ENCODE results near the gene RAET1G.

The RAET1G gene

DNA sequence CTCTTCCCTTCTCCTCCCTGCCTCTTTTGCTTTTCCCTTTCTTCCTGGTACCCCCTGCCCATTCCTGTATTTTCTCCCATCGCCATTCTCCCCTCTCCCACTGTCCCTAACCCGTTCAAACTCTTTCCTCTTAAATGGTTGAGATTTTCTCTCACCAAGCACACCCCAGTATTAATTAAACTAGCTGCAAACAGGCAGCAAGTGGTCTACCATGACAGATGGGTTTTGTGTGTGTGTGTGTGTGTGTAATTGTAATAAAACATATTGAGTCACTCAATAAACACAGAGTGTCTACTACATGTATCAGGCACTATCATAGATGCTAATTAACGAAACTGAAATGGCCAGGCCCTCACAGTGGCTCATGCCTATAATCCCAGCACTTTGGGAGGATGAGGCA, 31.7 kb downstream of the RAET1G start:
- DNase-seq: peak; percentile 20

DNA sequence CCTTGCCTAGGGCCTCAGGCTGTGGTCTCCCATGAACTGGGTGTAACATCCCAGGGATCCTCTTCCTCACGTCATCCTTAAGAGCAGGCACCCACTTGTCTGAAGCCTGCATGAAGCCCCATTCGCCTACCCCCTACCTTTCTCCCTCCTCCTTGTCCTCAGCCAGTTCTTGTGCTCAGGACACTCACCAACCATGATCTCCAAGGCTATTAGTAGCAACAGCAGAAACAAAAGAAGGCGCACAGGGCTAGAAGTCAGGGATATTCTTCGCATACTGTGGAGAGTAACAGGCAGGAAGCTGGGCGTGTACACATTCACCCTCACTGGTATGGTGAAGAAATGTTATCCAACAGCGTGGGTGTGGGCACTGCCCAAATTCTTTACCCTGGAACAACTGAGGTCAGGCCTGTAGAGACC, 32.3 kb downstream of the RAET1G start:
- DNase-seq: no peak

DNA sequence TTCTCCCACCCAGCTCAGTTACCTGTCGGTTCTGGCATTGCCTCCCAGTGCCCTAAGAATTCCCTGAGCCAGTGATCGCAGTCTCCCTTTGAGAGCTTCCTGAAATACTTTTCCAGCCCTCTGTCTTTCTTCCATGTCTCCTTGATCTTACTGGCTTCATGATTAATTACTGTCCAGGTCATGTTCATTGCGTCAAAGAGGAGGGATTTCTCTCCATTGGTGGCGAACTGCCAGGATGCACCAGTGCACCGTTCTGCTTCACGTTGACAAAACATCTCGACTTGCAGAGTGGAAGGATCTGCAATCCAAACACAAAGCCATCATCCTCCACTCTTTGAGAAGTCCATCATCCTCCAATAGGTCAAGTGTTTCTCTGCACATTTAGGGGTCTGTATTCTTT, 33.6 kb downstream of the RAET1G start:
- no peak for DNase-seq

GRCh38 chr6:149888659-149889058, 34.3 kb downstream of the RAET1G start:
- no peak for DNase-seq

DNA sequence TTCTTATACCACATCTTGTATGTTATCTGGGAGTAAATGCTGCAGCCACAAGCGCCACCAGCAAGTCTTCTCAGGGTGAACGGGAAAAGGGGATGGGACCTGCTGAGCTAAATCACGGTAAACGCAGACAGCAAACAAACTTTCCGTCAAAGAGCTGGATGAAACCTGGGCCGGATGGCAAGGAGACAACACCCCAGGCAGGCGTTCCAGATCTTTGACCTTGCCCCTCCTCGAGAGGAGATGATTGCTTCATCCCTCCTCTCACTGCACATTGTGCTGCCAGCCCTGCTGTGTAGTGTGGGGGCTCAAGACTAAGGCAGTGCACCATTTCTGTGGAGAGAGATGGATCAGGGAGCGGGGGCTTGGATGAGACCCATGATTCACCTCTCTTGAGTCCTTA, 34.8 kb downstream of the RAET1G start:
- no peak for DNase-seq

DNA sequence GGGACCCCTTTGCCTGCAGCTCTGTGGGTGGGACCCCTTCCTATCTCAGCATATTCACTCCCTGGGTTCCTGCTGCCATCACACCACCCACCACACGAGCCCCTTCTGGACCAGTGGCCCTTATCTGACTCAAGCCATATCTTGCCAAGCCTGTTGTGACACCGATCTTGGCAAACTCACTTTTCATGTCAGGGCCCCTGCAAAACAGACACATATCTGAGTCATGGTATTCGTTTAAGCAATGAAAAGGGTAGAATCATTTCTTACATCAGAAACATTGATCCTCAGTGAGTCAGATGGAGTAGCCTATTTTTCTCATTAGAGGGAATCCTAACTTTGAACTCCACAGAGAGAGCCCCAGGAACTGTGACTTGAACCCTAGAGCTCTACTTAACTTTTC, 35.6 kb downstream of the RAET1G start:
- no peak for DNase-seq

DNA sequence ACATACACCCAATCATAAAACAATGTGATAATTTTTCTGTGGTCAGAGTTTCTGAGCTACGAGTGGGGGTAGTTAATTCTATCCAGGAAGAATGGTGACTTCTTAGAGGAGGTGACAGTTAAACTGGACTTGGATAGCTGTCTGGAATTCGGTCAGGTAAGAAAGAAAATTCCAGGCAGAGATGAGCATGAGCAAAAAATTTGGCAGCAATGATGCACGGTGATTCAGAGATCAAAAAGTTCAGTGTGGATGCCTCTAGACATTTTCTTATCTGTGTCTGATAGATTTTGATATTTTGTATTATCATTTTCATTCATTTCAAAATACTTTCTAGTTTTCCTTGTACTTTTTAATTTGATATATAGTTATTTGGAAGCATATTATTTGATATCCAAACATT, 37.0 kb downstream of the RAET1G start:
- DNase-seq: no peak

GRCh38 chr6:149884617-149885016, 38.3 kb downstream of the RAET1G start:
- DNase-seq: no peak

DNA sequence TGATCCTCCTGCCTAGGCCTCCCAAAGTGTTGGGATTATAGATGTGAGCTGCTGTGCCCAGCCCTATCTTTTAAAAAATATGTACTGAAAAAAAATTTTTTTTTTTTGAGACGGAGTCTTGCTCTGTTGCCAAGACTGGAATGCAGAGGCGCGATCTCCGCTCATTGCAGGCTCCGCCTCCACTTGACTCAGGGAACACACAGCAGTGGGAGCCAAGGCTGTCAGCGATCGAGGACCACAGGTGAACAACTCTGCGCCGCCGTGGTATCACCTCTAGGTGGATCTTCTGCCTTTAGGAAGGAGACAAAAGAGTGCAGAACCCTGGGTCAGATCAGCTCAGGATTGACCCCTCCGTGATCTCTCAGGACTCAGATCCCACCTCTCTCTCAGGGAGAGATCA, 38.7 kb downstream of the RAET1G start:
- peak; percentile 71 for DNase-seq

- no peak for DNase-seq
Observed at GRCh38 chr6:149881860-149882259, 41.1 kb downstream of the RAET1G start.

DNA sequence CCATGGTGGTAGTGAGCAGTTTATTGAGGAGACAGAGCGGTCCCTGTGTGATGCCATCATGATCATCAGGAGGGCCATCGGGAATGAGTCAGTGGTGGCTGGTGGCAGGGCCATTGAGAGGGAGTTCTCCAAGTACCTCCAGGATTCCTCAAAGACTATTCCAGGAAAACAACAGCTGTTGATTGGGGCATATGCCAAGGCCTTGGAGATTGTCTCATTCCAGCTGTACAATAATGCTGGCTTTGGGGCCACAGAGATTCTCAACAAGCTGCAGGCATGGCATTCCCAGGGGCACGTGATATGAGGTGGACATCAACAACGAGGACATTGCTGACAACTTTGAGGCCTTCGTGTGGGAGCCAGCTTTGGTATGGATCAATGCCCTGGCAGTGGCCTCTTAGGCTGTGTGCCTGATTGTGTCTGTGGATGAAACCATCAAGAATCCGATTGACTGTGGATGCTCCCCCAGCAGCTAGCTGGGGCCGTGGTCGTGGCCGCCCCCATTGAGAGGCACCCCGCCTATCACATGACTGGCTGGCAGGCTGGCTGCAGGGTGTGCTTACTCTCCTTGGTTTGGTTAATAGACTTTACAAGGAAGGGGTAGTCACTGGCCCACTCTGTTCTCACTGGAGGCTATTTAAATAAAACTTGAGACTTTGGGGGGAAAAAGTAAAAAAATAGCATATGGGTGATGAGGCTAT, 41.7 kb downstream of the RAET1G start:
- DNase-seq: no peak

GRCh38 chr6:149877659-149878058, 45.3 kb downstream of the RAET1G start:
- no peak for DNase-seq

DNA sequence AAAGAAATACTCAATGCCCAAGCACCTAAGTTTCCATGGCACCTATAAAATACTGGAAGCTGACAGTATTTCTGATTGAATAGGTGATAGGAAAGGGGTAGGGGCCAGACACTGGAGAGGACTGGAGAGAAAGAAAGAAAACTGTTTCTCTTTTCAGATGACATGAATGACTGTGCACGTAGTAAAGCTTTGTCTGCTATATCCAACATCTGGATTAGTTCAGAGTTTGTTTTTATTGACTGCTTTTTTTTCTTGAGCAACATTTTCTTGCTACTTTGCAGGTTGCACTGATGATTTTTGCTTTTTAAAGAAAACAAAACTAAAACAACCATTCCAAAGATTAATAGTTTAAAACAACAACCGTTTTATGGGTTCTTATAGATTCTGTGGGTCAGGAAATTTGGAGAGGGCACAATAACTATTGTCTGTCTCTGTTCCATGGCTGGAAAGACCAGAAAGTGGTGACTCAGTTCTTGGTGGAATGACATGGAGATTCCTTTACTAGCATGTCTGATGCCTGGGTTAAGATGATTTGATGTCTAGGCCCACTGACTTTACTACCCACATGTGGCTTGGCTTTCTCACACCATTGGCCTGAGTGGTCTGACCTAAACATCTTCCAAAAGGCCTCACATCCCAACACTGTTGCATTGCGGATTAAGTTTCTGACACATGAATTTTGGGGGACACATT, 46.5 kb downstream of the RAET1G start:
- DNase-seq: no peak

DNA sequence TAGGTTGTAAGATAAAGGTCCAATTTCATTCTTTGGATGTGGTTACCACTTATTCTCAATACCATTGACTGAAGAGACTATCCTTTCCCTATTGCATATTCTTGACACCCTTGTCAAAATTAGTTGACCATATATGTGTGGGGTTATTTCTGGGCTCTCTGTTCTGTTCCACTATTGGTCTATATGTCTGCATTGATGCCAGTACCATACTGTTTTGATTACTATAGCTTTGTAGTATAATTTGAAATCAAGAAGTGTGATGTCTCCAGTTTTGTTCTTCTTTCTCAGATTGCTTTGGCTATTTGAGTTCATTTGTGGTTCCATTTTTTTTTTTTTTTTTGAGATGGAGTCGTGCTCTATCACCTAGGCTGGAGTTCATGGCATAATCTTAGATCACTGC, 50.7 kb downstream of the RAET1G start:
- no peak for DNase-seq

- DNase-seq: no peak
Observed at GRCh38 chr6:149871182-149871581, 51.7 kb downstream of the RAET1G start.

DNA sequence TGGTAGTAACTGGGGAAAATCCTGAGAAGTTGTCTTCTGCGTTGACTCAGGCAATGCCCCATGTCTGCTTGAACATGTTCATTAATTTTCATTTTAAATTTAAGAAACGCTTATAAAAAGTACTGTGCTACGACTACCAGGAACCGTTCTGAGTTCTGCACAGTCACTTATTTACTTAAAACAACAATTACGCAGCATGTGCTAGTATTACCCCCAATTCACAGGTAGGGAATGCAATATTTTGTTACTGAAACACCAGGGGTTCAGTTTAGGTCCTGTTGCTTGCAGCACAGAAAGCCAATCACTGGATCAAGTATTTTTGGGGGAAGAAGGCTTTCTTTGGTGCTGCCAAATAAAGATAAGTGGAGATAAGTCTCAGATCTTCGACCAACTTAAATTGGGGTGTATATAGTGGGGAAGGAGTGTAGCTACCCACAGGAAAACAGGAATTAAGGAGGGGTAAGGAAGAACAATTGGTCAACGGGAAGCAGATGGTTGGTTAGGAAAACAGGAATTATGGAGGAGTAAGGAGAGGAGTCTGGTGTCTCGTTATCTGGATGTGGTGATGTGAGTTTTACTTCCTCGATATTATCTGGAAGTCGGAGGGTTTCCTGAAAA, 53.5 kb downstream of the RAET1G start:
- no peak for DNase-seq

- no peak for DNase-seq
Observed at GRCh38 chr6:149867876-149868640, 54.9 kb downstream of the RAET1G start.

All from DMS53 (cell line).